ENCODE measurements around the gene GLE1.
"Not testable (repeated sequence)": the region's sequence is repeated elsewhere in the genome, so short reads cannot be mapped to it uniquely, and the experiment has no call there.

The GLE1 gene

DNA sequence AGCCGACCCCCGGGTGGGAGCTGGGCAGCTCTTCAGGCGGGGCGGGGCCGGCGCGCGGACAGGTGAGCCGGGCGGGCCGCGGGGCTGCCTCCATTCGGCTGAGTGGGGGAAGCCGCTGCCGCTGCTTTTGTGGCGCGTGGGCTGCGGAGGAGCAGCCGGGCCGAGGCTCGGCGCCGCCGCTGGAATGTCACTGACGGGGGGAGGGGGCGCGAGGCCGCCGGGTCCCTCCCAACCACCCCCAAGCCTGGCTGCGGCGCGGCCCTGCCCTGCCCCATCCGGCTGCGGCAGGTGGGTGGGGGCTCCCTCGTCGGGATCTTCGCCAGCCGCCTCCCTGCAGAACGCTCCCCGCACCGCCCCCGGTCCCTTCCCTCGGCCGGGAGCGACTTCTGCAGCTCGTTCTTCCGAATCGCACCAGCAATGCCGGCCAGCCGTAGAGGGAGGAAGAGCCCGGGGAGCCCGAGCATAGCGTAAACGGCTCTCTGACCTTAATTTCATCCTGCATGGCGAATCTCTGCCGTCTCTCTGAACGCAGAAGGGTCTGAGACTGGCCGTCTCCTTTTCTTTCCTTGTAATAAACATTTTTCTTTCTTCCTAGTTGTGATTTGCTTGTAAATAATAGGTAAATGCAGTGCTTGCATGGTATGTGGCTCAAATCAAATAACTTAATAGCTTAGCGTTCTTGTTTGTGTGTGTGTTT, 48.4 kb downstream of the GLE1 start:
- peak; percentile 23 to 68 for DNase-seq

- DNase-seq, result peak in 1 of 2 experiments; percentile 2
Measured at GRCh38 chr9:128553728-128554127, 49.2 kb downstream of the GLE1 start.

- DNase-seq, result no peak
Measured at GRCh38 chr9:128554155-128554862, 49.8 kb downstream of the GLE1 start.

GRCh38 chr9:128555180-128555721, 50.7 kb downstream of the GLE1 start:
- DNase-seq, result no peak

GRCh38 chr9:128556276-128556675, 51.8 kb downstream of the GLE1 start:
- DNase-seq, result no peak

DNA sequence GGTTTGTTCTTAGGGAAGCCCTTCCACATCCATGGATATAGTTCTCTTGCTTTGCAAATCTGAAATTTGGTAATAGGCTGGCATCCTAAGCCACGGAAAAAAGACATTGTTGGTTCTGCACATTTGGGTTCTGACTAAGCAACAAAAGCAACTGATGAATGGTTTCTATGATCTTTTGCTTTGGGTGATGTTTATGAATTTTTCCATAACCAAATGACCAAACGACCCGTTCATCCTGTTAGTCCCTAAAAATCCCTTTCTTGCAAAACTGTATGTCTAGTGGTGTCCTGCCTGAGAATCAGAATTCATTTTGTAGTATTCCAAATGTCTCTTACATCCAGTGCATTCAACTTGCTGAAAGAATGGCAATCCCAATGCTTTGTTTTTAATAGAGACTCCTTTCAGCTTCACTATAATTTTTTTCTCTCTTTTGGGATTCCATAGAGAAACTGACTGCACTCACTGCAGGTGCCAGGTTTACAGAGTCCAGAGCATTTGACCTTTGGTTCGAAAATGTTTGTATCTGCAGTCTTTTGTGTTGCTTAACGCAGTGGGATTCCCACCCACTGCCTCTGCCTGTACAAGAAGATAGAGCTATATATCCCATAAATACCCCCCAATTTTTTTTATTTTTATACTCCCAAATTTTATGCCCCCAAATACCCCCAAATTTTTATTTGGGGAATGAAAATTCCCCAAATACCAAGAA, 52.6 kb downstream of the GLE1 start:
- DNase-seq, result no peak

- peak in 1 of 2 experiments; percentile 30 for DNase-seq
Measured at GRCh38 chr9:128558431-128559310, 54.2 kb downstream of the GLE1 start.

- DNase-seq, result no peak
Measured at GRCh38 chr9:128565578-128565977, 61.1 kb downstream of the GLE1 start.

GRCh38 chr9:128568470-128569078, 64.1 kb downstream of the GLE1 start:
- DNase-seq, result no peak

- DNase-seq, result no peak
Measured at GRCh38 chr9:128575469-128575868, 71.0 kb downstream of the GLE1 start.

DNA sequence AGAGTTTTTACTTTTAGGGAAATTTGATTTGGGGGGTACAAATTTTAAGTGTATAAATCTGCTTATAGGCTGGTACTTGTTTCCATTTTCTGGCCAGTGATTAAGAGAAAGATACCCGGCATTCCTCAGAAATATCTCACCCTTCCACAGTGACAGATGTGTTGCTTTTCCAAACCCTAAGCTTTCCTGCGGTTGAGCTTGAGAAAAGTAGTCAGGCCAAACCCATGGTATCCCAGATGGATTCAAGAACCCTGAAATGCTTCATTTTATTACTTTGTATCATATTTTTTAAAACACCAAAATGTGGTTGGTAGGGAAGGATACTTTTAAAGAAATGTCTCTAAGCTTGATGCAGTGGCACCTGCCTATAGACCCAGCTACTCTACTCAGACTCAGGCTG, 71.4 kb downstream of the GLE1 start:
- no peak for DNase-seq

GRCh38 chr9:128577206-128577605, 72.7 kb downstream of the GLE1 start:
- no peak for DNase-seq

GRCh38 chr9:128579194-128579593, 74.7 kb downstream of the GLE1 start:
- no peak for DNase-seq

GRCh38 chr9:128580731-128581130, 76.2 kb downstream of the GLE1 start:
- DNase-seq, result no peak

DNA sequence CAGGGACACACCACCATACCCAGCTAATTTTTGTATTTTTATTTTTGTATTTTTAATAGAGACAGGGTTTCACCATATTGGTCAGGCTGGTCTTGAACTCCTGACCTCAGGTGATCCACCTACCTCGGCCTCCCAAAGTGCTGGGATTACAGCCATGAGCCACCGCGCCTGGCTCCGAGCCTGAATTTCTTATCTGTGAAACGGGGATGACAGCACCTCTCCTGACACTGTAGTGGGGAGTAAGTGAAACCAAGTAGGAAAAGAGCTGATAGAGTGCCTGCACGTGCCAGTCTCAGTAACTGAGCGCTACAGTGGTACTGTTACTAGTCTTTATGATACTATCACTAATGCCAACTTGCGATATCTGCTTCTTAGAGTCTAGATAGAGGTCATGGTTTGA, 80.6 kb downstream of the GLE1 start:
- not testable (repeated sequence) for DNase-seq

- not testable (repeated sequence) for DNase-seq
Measured at GRCh38 chr9:128586934-128587333, 82.4 kb downstream of the GLE1 start.

GRCh38 chr9:128587453-128587852, 82.9 kb downstream of the GLE1 start:
- no peak for DNase-seq

GRCh38 chr9:128588581-128589233, 84.2 kb downstream of the GLE1 start:
- DNase-seq, result no peak
